GM19239 (cell line): Measurements from ENCODE around the gene NRDC.
"Not testable (repeated sequence)": the region's sequence is repeated elsewhere in the genome, so short reads cannot be mapped to it uniquely, and the experiment has no call there.

Experiments
- DNase-seq: peaks from one replicate; pipeline ENCODE4 v3.0.0; 2011; ENCODE audit warnings: low spot score; ENCODE audit not compliant: insufficient read length
- FAIRE-seq: peaks from 2 replicates; lab custom pipeline; 2011; peaks lifted over from hg19 to GRCh38; lab: Jason Lieb, UNC

The NRDC gene

DNA sequence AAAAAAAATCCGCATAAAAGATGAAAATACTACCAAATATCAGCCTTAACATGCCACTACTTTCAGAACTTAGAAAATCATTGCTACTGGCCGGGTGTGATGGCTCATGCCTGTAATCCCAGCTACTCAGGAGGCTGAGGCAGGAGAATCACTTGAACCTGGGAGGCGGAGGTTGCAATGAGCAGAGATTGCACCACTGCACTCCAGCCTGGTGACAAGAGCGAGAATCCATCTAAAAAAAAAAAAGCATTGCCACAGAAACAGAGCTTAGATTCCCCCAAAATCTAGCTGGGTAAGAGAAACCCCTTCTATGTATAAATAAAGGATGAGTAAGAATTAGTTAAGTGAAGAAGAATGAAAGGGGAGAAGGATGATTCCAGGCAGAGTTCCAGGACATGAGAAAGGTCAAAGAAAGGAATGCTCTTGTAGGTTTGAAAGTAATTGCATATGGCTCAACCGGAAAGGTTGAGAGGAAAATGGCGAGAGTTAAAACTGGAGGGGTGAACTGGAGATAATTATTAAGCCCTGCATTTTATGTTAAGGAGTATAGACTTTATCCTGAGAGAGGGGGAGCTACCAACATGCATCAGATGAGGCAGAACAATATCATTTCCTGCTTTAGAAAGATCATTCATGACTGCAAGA, 19.7 kb upstream of the NRDC start:
- DNase-seq: no peak
- no peak for FAIRE-seq

DNA sequence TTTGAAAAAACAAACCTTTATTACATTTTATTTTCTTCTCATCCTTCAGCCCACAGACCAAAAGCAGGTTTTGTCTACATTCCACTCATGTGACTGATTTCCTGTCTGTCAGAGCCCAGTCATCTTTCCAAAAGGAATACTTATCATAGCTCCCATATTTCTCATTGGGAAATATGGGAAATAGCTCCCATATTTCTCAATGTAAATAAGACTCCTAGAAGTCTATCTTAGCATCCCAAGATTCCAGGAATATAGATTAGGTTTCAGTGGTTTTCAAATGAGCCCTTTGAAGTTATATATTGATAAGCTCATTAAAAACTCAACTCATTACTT, 19.1 kb upstream of the NRDC start:
- no peak for FAIRE-seq
- no peak for DNase-seq

DNA sequence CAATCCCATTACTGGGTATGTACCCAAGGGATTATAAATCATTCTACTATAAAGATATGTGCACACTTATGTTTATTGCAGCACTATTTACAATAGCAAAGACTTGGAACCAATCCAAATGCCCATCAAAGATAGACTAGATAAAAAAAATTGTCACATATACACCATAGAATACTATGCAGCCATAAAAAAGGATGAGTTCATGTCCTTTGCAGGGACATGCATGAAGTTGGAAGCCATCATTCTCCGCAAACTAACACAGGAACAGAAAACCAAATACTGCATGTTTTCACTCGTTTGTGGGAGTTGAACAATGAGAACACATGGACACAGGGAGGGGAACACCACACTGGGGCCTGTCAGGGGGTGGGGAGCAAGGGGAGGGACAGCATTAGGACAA, 16.2 kb upstream of the NRDC start:
- not testable (repeated sequence) for FAIRE-seq

DNA sequence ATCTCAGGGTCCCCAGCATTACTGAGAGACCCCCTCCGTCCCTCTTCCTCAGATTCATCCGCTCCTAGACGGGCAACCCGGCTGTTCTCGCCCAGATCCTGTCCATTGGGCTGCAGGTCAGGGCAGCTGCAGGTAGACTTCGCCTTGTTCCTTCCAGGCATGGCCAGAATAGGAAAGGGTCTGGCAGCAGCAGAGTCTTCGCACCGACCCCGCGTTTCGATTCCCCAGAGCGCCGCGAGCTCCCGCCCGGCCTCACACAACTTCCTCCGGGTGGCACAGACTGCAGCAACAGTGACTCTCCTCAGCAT, 265 bp downstream of the NRDC start:
- DNase-seq: no peak
- no peak for FAIRE-seq

More for the DNA sequence above, 16.2 kb upstream of the NRDC start:
- not testable (repeated sequence) for DNase-seq

DNA sequence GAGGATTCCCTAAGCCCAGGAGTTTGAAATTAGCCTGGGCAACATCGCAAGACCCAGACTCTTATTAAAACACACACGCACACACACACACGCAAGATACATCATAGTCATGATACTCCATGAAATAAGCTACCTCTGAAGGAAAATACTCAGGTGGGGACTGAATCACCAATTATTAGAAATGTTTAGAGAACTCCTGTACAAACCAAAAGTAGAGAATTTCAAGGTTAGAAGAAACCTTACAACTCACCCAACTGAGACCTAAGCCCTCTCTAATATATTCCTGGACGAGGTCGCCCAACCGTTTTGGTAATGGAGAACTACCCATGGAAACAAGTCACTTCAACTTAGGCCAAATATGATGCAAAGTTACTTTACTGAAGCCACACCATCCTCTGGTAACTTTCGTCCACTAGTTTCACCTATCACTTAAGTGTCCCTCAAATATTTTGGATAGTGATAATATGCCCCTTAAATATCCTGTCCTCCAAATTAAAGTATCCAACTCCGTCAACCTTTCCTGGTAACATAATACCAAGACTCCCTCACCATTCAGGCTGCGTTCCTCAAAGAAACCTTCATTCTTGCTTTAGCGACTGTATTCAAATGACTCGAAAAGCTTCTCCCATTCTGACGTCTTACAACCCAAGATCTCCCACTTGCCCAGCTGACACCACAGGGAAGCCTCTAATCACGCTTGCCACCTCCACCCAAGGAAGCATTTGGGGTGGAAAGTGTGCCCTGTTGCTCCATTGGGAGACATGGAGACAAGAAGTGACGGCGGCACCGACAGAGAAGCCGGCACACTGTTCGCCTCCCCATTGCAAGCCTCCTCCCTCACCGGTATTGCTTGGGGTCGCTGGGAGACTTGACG, 856 bp downstream of the NRDC start:
- FAIRE-seq (peak; percentile 82), DNase-seq (no peak)

DNA sequence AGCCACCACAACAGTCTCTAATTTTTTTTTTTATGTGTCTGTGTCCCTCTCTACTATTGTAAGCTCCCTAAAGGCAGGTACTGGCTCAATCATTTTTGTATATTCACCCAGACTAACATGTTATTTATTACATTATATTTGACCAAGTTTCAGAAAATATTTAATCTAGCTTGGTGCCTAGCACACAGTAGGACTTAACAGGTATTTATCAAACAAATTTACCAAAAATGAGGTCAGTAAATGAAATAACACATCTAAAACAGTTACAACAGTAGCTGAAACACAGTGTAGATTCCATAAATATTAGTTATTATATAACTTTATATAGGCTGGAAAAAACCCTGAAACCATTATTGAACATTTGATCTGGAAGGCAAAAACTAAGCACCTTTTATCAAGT, 2.7 kb downstream of the NRDC start:
- no peak for FAIRE-seq

DNA sequence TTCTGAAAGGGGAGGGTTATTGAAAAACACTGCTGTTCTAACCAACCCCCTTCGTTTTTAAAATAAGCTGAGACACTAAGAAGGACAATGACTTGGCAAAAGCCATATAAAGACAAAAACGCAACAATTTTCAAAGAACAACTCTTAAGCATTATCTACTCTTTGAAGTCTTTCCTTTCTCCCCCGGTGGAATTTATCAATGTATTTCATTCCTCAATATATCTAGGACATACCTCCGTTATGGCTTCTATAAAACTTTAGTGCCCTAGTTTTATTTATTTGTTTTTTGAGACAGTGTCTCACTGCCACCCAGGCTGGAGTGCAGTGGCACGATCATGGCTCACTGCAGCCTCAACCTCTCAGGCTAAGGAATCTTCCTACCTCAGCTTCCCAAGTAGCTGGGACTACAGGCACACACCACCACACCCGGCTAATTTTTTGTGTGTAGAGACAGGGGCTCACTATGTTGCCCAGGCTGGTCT, 3.2 kb downstream of the NRDC start:
- FAIRE-seq (no peak), DNase-seq (no peak)

More for the DNA sequence above, 2.7 kb downstream of the NRDC start:
- DNase-seq: no peak

DNA sequence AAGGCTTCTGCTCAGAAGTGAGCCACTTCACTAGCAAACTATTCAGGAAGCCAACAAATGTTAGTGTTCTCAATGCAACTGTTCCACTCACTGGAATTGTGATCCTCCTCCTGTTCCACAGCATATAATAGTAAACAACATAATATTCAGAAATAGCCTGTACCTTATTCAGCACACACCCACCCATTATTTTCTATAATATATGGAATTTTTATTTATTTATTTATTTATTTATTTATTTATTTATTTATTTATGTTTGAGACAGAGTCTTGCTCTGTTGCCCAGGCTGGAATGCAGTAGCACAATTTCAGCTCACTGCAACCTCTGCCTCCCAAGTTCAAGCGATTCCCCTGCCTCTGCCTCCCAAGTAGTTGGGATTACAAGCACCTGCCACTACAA, 5.3 kb downstream of the NRDC start:
- DNase-seq, FAIRE-seq: not testable (repeated sequence)

DNA sequence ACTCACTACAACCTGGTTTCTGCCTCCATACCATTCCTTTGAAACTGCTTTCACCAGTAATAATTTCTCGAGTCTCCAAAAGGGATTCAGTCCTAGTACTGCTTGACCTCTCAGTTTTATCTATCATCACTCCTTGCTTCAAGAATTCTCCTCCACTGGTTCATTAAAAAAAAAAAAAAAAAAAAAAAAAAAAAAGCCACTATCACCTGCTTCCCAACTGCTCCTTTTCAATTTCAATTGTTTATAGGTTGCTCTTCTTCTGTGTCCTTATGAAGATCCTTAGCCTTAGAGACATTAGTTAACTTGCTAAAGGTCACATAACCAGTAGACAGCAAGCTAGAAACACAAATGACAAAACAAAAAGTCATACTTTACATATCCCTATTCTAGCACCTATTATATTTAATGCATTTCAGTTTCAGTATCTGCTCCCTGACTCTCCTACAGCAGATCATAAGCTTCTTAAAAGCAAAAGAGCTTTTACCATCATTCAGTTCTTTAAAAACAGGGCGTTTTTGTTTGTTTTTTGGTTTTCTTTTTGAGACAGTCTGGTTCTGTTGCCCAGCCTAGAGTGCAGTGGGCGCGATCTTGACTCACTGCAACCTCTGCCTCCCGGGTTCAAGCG, 7.1 kb downstream of the NRDC start:
- FAIRE-seq: peak; percentile 86

DNA sequence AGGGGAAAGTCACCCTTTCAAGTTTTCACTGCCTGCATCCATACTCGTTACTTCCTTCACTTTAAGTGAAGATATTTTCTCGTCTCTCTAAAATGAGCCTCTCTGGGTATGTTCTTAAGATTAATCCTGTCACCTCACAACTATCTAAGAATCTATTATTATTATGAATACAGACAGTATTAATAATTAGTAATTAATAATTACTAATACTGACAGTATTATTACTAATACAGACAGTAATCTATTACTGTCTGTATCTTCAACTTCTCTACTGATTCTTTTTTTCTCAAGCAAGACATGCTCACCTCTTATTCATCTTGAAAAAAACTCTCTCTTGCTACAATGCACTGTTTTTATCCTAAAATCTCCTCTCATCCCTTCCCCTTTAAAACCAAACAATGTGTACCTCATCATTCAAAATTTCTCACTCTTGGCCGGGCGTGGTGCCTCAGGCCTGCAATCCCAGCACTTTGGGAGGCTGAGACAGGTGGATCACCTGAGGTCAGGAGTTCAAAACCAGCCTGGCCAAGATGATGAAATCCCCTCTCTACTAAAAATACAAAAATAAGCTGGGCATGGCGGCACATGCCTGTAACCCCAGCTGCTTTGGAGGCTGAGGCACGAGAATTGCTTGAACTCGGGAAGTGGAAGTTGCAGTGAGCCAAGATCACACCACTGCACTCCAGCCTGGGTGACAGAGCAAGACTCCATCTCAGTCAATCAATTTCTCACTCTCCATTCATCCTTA, 7.8 kb downstream of the NRDC start:
- DNase-seq (no peak), FAIRE-seq (peak; percentile 45)

More for the DNA sequence above, 7.1 kb downstream of the NRDC start:
- DNase-seq: no peak

DNA sequence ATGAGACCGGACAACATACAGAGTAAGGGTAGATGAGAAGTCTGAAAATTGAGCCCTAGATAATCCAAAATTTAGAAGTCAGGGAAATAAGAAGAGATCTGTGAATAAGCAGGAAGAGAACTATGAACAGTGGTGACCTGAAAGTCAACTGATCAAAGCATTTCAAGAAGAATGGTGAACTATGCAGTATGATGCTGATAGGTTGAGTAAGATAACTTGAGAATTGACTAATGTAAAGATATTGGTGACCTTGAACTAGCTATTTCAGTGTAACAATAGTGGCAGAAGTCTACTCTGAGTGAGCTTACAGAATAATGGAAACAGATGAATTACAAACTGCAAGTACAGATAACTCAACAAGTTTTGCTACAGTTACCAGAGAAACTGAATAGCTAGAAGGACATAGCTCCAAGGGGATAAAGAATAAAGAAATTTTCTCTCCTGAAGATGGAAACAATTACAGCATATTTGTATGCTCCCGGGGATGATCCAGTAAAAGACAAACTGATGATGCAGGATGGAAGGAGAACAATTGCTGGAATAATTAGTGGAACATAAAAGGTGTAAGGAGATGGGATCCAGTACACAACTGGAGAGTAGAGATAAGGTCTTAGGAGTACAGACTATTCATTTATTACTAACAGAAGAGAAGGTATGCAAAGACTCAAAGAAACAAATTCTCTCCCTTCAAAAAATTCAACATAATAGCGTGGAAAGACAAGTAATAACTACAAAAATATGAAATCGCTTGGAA, 10.9 kb downstream of the NRDC start:
- FAIRE-seq: no peak

DNA sequence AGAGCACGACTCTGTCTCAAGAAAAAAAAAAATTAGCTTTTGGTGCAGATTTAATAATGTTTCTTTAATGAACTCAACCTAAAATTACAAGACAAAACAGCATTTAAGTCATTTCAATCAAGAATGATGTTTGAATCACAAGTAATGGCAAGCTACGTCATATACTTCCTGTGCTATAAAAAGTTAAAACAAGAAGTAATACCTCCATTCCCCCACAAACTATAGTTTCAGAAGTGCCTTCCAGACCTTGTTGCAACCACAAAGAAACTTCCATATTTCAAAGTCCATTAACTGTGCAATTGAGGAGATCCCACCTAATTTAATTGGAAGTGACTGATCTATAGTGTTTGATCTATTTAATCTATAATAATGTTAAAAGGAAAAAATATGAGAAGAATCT, 15.1 kb downstream of the NRDC start:
- FAIRE-seq (peak; percentile 83), DNase-seq (peak; percentile 28)

More for the DNA sequence above, 10.9 kb downstream of the NRDC start:
- DNase-seq: no peak

DNA sequence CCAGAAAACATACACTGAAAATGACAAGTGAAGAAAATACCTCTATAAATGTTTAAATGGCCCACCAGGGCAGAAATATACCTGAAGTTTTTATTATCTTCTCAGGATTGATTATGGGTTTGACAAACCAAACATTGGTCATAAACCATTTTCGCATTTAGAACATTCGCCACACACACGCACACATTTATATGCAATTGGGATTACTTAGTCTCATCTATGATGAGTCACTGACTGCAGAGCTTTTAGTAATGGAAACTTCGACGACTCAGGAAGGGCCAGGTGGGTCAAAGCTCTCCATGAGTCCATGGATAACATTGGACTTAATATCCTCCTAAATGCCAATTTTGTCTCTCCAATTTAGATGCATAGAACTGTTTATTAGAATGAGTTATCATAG, 16.9 kb downstream of the NRDC start:
- DNase-seq: no peak
- no peak for FAIRE-seq

DNA sequence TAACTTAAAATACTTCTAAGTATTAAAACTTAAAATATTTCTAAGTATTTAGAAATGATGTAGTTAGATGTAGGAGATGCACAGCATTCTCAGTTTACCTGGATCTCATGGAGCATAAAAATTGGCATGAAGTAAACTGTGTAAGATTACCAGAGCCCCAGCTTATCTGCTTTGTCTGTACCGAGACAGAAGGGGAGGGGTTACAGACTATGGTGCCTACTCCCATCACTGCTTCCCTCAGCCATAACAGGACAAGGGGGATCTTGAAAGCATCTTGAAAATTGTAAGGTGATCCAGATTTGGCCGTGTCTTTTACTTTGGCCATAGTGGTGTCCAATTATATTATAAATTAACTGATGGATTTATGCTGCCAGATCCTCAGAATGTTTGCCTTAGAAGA, 18.8 kb downstream of the NRDC start:
- DNase-seq (no peak), FAIRE-seq (no peak)

DNA sequence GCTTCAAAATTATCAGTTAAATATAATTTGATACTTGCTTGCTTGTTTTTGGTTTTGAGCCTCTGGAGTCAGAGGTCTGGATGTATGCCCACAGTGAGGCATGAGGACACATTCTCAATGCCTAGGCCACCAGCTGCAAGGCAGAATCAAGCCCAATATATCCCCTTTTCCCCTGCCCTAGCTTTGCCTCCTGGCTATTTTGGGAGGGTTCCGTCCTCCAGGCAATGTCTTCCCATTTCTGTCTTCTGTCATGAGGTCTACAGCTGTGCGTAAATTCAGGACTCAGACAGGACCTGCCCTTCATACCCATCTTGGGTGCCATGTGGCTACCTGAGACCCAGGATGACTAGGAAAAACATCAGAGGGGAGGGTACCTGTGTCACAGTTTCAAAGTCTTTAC, 19.2 kb downstream of the NRDC start:
- FAIRE-seq (no peak), DNase-seq (no peak)

DNA sequence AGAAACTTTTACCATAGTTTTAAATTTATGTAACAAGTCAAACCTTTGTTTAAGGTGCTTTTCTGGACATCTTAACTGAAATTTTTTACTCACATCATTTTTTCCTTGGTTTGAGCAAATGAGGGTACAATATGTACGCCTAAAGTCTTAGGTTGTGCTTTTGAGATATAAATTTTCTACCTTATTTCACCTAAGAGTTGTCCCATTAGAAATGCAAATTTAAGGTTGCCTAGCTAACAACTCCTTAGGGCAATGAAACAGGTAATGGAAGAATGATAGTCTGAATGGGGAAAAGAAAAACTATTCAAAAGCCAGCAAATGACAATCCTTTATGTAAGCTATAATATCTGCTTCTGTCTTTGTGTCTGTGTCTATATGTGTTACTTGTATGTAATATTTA, 19.6 kb downstream of the NRDC start:
- FAIRE-seq: no peak
- no peak for DNase-seq

DNA sequence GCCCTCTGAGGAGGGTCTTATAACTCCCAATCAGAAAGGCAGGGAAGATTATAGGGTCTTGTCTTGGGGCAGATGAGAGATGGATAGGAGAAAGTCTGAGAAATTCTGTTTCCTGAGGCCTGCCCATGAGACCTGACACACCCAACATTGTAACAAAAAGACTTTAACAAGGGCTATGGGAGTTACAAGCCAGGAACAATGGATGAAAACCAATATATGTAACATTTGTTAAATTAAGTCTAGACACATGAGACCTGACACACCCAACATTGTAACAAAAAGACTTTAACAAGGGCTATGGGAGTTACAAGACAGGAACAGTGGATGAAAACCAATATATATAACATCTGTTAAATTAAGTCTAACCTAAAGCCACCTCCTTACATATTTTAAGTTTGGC, 21.8 kb downstream of the NRDC start:
- DNase-seq (no peak), FAIRE-seq (no peak)

DNA sequence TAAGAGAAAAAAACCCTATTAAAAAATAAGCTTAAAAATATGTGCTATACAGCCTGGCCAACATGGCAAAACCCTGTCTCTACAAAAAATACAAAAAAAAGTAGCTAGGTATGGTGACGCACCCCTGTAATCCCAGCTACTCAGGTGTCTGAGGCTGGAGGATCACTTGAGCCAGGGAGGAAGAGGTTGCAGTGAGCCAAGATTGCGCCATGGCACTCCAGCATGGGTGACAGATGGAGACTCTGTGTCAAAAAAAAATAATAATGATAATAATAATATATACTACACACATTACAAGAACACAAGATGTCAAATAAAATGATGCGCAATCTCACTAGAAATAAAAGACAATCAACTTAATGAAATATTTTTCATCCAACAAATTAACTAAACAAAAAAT, 22.9 kb downstream of the NRDC start:
- FAIRE-seq: no peak
- DNase-seq: no peak

DNA sequence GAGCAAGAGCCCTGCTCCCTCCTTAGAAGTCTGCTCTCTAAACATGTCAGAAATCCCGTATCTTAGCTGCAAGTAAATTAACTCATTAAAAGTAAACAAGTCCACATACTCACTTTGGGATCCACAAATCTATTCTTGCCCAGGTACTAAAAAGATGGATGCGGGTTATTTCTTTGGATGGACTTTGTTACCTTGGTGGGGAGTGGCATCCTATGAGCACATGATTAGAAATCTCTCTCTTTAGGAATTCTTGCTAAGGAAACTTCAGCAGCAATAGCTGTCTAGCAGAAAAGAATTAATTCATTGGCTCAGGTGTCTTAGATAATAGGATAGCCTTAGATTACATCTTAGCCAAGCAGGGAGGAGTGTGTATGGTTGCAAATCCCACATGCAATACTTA, 25.2 kb downstream of the NRDC start:
- DNase-seq: no peak
- FAIRE-seq: no peak

DNA sequence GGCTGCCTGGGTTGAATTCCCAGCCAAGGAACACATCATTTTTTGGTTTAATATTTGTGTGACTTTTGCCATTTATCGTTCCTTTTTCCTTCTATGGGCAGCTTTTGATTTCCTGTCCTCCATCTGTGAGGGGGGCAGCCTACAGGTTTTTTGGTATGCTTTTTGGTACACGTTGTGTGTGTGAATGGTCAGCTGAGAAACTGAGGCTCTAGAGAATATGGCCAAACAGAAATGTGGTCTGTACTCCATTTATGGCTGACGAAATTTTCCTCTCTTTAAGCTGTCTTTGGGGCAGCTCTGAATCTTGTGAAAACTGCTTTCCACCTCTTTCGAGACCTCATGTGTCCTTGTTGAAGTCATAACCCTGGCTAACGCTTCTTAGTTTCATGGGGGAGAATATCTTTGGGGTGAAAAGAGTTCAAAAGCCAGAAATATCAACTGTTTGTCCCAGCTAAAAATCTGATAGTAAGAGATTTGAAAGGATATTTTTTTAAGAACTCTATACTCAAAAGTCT, 26.6 kb downstream of the NRDC start:
- DNase-seq (no peak), FAIRE-seq (peak; percentile 53)
